GM19351 (cell line): Measurements from ENCODE around the gene IMP4.
A peak's percentile ranks its signal among the peaks of the same experiment; 100 is the strongest.
"Not testable (repeated sequence)": the region's sequence is repeated elsewhere in the genome, so short reads cannot be mapped to it uniquely, and the experiment has no call there.

ENCODE experiments used
- ATAC-seq: cut with Tn5 transposase; IDR thresholded peaks from one replicate; pipeline ENCODE4 v1.9.1; 2021; ENCODE audit warnings: mild to moderate bottlenecking, moderate library complexity; ENCODE audit not compliant: unreplicated experiment

The IMP4 gene

GRCh38 chr2:130342533-130343275 lies at the start of gene IMP4:
IMP4 (plus strand) TSS chr2:130342897; CDS start chr2:130342933, 36 bp downstream.
- ATAC-seq, result peak; percentile 79

DNA sequence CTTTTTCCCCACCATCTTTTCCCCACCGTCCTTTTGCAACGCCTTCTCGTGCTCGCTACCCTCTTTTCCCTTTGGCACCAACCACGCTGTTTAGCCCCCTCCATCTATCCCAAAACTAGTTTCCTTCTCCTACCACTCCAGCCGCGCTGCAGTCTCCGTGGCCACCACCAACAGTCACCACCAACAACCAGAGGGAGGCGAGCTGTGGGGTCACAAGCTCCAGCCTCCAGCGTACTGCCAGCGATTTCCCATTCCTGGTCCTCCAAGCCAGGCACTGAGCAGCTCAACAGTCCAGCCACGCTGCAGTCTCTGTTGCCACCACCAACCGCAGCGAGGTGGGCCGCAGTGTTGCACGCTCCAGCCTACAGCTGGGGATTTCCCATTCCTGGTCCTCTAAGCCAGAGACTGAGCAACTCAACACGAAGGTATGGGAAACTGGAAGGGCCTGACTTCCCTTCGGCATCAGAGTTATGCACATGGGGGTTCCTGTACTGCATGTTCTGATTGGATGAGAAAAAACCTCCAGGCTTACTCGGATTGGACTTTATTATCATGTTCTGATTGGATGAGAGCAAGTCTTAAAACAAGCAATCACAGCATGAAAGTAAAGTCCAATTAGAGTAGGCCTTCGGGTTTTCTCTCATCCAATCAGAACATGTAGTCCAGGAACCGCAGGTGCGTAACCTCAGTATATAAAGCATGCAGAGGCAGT lies 42.3 kb upstream of the IMP4 start:
- ATAC-seq, result no peak

DNA sequence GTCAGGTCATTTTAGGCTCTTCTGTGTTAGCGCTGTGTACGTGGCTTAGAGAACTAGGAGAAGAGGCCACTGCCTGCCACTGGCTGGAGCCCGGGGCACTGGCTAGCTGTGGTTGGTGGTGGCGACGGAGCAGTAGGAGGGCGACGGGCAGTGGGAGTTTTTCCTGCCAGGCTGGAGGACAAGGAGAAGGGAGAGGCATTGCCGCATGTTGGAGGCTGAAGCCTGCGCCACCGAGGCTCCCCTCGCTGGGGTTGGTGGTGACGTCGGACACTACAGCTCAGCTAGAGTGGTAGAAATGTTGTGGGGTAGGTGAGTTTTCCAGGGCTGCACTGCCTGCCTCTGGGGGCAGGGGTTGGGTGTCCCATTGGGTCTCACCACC lies 41.7 kb upstream of the IMP4 start:
- ATAC-seq, result no peak

GRCh38 chr2:130302164-130302886 lies 40.4 kb upstream of the IMP4 start:
- no peak for ATAC-seq

- peak; percentile 74 for ATAC-seq
Measured at GRCh38 chr2:130303169-130303568, 39.5 kb upstream of the IMP4 start.

DNA sequence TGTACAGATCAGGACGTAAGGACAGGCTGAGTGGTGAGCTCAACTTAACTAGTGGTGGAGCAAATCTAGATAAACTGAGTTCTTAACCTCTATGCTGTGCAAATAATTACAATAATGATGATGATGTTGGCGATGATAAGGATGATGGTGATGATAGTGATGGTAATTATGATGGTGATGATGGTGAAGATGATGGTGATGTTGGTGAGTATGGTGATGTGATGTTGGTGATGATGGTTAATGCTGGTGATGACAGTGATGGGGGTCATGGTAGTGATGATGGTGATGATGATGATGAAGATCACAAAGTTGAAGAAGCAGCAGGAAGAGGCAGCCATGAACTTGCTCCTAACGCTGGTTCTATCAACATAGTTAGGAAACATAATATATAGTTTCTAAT lies 38.0 kb upstream of the IMP4 start:
- ATAC-seq, result no peak

- no peak for ATAC-seq
Measured at GRCh38 chr2:130307850-130308249, 34.8 kb upstream of the IMP4 start.

DNA sequence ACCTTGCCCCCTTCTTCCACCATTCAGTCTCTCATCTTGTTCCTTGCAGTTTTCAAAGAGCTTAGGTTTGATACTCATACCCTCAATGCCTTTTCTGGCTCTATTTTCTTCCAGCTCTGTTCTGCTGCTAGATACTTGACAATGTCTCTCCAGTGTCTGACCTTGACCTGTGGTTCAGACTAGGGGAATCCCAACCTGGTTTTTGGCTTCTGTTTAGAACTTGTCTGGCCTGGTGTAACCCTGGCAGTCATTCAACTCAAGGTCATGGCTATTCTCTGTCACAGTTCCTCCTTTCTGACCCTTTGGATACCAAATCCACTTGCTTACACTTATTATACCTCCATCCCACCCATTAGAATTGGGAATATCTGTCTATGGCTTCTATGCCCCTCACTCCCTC lies 31.8 kb upstream of the IMP4 start:
- peak; percentile 64 for ATAC-seq

GRCh38 chr2:130313812-130314334 lies 28.8 kb upstream of the IMP4 start:
- no peak for ATAC-seq

- no peak for ATAC-seq
Measured at GRCh38 chr2:130314377-130314776, 28.3 kb upstream of the IMP4 start.

- ATAC-seq, result no peak
Measured at GRCh38 chr2:130316596-130316995, 26.1 kb upstream of the IMP4 start.

DNA sequence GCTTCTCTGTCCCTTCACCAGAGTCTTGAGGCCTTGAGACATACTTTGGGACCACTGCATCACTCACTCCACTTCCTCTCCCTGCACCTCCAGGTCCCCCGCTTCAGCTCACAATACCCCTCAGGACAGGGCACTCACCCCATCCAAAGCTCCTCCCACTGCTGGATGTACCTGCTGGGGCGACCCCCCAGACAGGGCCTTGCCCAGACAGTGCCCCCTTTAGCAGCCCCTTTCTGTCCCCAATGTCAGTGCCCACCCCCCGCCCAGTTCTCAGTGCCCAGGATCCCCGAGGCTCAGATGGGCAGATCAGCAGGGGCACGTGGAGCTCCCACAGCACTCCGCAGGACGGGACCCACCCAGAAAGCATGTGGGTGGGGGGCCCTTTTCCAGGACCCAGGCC lies 23.8 kb upstream of the IMP4 start:
- no peak for ATAC-seq

DNA sequence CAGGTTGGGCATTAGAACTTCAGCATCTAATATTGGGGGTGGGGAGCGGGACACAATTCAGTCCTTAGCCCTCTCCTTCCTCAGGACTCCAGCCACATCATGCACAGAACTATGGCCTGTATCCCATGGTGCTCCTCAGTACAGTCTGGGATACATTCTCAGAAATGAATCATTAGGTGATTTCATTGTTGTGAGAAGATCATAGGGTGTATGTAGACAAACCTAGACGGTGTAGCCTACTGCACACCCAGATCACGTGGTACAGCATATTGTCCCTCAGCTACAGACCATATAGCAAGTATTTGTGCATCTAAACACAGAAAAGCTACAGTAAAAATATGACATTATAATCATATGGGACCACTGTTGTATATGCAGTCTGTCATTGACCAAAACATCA lies 23.2 kb upstream of the IMP4 start:
- ATAC-seq, result no peak

- no peak for ATAC-seq
Measured at GRCh38 chr2:130327703-130328527, 14.8 kb upstream of the IMP4 start.

- ATAC-seq, result no peak
Measured at GRCh38 chr2:130328710-130329109, 14.0 kb upstream of the IMP4 start.

DNA sequence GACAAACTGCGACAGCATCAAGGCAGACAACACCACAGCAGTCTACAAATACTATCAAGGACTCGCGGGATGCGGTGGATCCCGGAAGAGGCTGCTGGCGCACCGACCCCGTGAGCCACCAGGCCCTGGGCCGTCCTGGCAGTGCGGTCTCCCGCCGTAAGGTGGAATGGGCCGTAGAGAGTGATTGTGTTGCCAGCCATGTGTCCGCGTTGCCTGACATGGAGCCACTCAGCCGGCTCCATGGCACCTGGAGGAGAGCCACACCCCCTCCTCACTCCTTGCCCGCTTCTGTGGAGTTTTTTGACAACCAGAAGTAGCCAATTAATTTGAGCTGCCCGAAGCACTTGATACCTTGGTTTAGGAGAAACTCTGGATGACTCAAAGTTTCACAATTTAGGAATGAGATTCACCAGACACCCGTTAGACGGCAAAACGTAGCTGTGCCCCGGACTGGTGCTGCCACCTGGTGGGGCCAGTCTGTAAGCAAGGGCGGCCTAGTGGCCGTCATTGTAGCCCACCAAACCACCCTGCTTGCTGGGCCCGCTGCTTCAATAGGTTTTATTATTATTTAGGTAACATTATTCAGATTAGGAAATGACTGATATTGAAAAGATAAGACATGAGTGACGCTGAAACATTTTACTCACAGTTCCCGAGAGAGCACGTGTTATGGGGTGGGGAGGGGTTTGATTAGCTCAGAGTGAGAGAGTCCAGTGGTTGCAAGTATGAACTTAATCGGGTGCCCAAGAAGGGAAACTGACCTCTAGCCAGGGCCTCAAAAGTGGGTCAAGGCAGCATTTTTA lies 10.2 kb upstream of the IMP4 start:
- peak; percentile 81 for ATAC-seq

DNA sequence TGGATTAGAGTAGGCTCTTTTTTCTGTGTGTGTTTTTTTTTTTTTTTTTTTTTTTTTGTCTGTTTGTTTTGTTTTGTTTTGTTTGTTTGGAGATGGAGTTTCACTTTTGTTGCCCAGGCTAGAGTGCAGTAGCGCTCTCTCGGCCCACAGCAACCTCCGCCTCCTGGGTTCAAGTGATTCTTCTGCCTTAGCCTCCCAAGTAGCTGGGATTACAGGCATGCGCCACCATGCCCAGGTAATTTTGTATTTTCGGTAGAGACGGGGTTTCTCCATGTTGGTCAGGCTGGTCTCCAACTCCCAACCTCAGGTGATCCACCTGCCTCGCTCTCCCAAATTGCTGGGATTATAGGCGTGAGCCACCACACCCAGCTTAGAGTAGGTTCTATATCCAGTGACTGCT lies 9.4 kb upstream of the IMP4 start:
- ATAC-seq, result not testable (repeated sequence)

- ATAC-seq, result no peak
Measured at GRCh38 chr2:130334026-130334425, 8.7 kb upstream of the IMP4 start.

- no peak for ATAC-seq
Measured at GRCh38 chr2:130335226-130335625, 7.5 kb upstream of the IMP4 start.
